Panc1 (cell line): ENCODE data around the gene UVSSA. TPM values are rescaled to one million over a fixed set of nuclear protein-coding genes. Genes with fewer than 3 reads are reported as not detected.

Source experiments
- ATAC-seq: fragments of 200-7000 bp; cut with Tn5 transposase; 2 replicates; pipeline ENCODE4 v1.9.1; 2020; ENCODE audit warnings: mild to moderate bottlenecking, moderate library complexity
- BruUV-seq: library from RNA; stranded (reverse); fragments of 400-500 nt; replicated peaks from 2 replicates; lab custom pipeline; 2021; lab: Mats Ljungman, UMichigan
- CTCF ChIA-PET: fragments of 300-600 bp; sonication (Branson Sonifier 250); formaldehyde crosslinking; loops from one replicate; lab custom pipeline; 2022; ENCODE audit warnings: antibody characterized with exemption; lab: Charles Lee
- POLR2A ChIA-PET: fragments of 300-600 bp; sonication (Branson Sonifier 250); formaldehyde crosslinking; loops from one replicate; lab custom pipeline; 2022; ENCODE audit warnings: antibody characterized with exemption; lab: Charles Lee
- DNase-seq: peaks from one replicate; pipeline ENCODE4 v3.0.0-alpha.2; 2010; ENCODE audit warnings: low read depth, low spot score
- H3K27ac ChIP-seq: 2 replicates; pipeline ENCODE4 v1.5.1; 2011; ENCODE audit warnings: mild to moderate bottlenecking, low read length, inconsistent platforms
- H3K27me3 ChIP-seq: fragments of 200-500 bp; sonication (Bioruptor generic); 2 replicates; pipeline ENCODE4 v1.6.0; 2014; ENCODE audit warnings: low read length, inconsistent platforms; ENCODE audit not compliant: control insufficient read depth, insufficient read depth
- H3K36me3 ChIP-seq: fragments of 200-500 bp; sonication (Bioruptor generic); 2 replicates; pipeline ENCODE4 v1.5.1; 2014; ENCODE audit warnings: inconsistent platforms, mild to moderate bottlenecking, low read length, moderate library complexity; ENCODE audit not compliant: control insufficient read depth, insufficient read depth
- H3K4me1 ChIP-seq: 2 replicates; pipeline ENCODE4 v1.5.1; 2011; ENCODE audit warnings: inconsistent platforms, mild to moderate bottlenecking, low read length, moderate library complexity; ENCODE audit not compliant: control insufficient read depth, insufficient read depth
- H3K4me3 ChIP-seq, 2 experiments: 2 replicates each; pipeline ENCODE4 v1.5.1; 2011 to 2012; ENCODE audit warnings: low read depth in 2 of 2, low read length in 2 of 2, mild to moderate bottlenecking in 2 of 2, inconsistent platforms in 1 of 2, moderate library complexity in 1 of 2
- H3K9me3 ChIP-seq: fragments of 200-500 bp; sonication (Bioruptor generic); 2 replicates; pipeline ENCODE4 v1.5.1; 2014; ENCODE audit warnings: low read depth, mild to moderate bottlenecking, inconsistent platforms, low read length, moderate library complexity; ENCODE audit not compliant: control insufficient read depth, insufficient read depth
- POLR2AphosphoS5 ChIP-seq: IDR thresholded peaks from 2 replicates; pipeline ENCODE4 v1.6.1; 2012; ENCODE audit warnings: mild to moderate bottlenecking, low read depth, low read length, moderate library complexity
- SIN3A ChIP-seq: IDR thresholded peaks from 2 replicates; pipeline ENCODE4 v1.6.1; 2012; ENCODE audit warnings: low read depth, mild to moderate bottlenecking, low read length, moderate library complexity, borderline replicate concordance; ENCODE audit not compliant: insufficient read depth
- TCF7L2 ChIP-seq: IDR thresholded peaks from 2 replicates; pipeline ENCODE4 v1.6.1; 2011; ENCODE audit warnings: mild to moderate bottlenecking, low read depth, low read length, inconsistent platforms
- in situ Hi-C: cut with HindIII; loops from 2 replicates; pipeline ENCODE4 v1.10.0; 2016; ENCODE audit warnings: low sequenced_read_pairs, low pct_unique_long_range_greater_than_20kb
- intact Hi-C: fragments of 100-400 bp; cut with micrococcal nuclease; formaldehyde crosslinking; loops from one replicate; pipeline ENCODE4 v1.10.0; 2022; ENCODE audit not compliant: unreplicated experiment
- total RNA-seq: library from RNA; stranded (reverse); gene quantifications from one replicate; pipeline ENCODE4 v1.2.1, GENCODE V29; 2021; ENCODE audit not compliant: unreplicated experiment
- TF ChIP-seq, protein P1 (sequence below), 2 experiments: IDR thresholded peaks; 2 replicates each; pipeline ENCODE4 v1.6.1; 2011 to 2012; ENCODE audit warnings: low read depth in 2 of 2, control low read depth in 1 of 2, low read length in 1 of 2, mild to moderate bottlenecking in 1 of 2, moderate library complexity in 1 of 2; ENCODE audit not compliant: insufficient read depth in 1 of 2
- TF ChIP-seq, protein P2 (sequence below): fragments of 450-650 bp; IDR thresholded peaks from 2 replicates; pipeline ENCODE4 v1.5.1; 2017; ENCODE audit warnings: mild to moderate bottlenecking

UVSSA gene
- total RNA-seq, 1 experiment from 2014 or later: 23.4 TPM

DNA sequence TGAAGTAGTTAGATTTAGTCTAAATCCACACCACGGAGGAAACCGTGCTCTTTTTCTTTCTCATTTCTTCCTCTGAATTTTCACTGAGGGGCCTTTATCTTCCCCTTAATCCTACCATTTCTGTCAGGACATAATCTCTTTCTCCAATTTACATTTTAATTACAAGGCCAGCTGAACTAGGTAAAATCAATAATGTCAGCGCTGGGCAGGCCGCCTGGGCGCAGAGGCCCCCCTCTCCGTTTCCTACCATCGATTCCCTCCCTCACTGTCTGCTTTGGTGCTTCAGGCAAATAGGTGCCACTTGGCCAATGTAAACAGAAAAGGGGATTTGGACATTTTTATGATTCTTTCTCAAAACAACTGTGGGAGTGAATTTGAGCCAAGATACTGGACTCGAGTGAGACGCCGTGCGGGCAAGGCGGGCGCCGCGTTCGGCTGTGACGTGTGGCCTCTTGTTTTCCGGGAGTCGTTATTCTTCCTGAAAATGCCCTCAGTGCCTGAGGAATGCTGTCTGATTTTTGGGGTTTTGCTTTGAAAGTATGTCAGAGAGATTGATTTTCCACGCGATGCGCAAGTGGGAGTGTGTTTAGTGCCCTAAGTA lies 22.6 kb downstream of the UVSSA start:
- Histone ChIP-seq H3K4me3 (no peak overlapping the region), H3K36me3 (no peaks in the 10 kb centered on the region), H3K27ac (no peak overlapping the region), H3K27me3 (no peaks in the 10 kb centered on the region), H3K9me3 (no peaks in the 10 kb centered on the region), H3K4me1 (no peaks in the 10 kb centered on the region)
- in situ Hi-C loops: no loop called here
- ATAC-seq (no peak), DNase-seq (no peak)
- TF ChIP-seq SIN3A (no peak), TCF7L2 (no peak), POLR2AphosphoS5 (no peak)
- TF ChIP-seq, protein P1, sequence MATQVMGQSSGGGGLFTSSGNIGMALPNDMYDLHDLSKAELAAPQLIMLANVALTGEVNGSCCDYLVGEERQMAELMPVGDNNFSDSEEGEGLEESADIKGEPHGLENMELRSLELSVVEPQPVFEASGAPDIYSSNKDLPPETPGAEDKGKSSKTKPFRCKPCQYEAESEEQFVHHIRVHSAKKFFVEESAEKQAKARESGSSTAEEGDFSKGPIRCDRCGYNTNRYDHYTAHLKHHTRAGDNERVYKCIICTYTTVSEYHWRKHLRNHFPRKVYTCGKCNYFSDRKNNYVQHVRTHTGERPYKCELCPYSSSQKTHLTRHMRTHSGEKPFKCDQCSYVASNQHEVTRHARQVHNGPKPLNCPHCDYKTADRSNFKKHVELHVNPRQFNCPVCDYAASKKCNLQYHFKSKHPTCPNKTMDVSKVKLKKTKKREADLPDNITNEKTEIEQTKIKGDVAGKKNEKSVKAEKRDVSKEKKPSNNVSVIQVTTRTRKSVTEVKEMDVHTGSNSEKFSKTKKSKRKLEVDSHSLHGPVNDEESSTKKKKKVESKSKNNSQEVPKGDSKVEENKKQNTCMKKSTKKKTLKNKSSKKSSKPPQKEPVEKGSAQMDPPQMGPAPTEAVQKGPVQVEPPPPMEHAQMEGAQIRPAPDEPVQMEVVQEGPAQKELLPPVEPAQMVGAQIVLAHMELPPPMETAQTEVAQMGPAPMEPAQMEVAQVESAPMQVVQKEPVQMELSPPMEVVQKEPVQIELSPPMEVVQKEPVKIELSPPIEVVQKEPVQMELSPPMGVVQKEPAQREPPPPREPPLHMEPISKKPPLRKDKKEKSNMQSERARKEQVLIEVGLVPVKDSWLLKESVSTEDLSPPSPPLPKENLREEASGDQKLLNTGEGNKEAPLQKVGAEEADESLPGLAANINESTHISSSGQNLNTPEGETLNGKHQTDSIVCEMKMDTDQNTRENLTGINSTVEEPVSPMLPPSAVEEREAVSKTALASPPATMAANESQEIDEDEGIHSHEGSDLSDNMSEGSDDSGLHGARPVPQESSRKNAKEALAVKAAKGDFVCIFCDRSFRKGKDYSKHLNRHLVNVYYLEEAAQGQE (IDR thresholded peaks at IDR 0.05; ENCODE audit: insufficient read depth in 1 of 2, low read depth in 2 of 2, low read length in 1 of 2): no peak
- TF ChIP-seq, protein P2, sequence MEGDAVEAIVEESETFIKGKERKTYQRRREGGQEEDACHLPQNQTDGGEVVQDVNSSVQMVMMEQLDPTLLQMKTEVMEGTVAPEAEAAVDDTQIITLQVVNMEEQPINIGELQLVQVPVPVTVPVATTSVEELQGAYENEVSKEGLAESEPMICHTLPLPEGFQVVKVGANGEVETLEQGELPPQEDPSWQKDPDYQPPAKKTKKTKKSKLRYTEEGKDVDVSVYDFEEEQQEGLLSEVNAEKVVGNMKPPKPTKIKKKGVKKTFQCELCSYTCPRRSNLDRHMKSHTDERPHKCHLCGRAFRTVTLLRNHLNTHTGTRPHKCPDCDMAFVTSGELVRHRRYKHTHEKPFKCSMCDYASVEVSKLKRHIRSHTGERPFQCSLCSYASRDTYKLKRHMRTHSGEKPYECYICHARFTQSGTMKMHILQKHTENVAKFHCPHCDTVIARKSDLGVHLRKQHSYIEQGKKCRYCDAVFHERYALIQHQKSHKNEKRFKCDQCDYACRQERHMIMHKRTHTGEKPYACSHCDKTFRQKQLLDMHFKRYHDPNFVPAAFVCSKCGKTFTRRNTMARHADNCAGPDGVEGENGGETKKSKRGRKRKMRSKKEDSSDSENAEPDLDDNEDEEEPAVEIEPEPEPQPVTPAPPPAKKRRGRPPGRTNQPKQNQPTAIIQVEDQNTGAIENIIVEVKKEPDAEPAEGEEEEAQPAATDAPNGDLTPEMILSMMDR: no peak
- BruUV-seq: no TSS peak
- ChIA-PET POLR2A (no interaction called here), CTCF (no interaction called here)
- intact Hi-C loops: no loop called here

DNA sequence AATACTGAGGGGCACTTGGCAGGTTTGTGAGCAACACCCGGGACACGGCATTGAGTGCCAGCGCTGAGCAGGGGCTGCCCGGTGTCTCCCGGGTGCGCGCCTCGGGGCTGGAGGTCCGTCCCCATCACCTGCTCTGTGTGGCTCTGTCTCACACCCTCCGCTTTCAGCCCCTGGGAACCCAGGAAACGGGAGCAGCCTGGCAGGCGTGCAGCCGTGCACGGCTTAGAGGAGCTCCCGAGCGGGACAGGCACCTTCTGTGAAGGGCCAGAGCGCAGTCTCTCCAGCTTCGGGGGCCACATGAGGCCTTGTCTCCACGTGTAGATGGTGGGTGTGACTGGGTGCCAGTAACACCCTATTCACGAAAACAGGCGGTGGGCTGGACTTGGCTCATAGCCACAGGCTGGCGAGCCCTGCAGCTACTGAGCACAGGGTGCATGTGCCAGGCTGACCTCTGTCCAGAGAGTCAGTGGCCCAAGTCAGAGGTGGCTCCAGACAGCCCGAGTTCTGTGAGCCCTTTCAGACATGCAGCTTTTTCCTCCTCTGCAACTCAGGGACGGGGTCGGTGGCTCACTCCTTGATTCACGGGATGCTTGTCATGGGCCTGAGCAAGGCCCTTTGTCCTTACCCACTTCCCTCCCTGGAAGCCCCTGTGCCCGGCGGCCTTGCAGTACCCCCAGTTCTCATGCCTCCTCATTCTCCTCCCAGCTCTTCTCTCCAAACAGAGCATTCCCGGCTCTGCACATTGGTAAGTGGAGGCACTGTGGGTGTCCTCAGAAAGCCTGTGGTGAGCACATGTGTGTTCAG lies 23.5 kb downstream of the UVSSA start:
- DNase-seq: no peak
- intact Hi-C loops (no loop called here), in situ Hi-C loops (no loop called here)
- POLR2A ChIA-PET: no interaction called here
- TF ChIP-seq SIN3A (no peak), TCF7L2 (no peak), POLR2AphosphoS5 (no peak)
- TF ChIP-seq, protein P2: no peak
- TF ChIP-seq, protein P1 (IDR thresholded peaks at IDR 0.05; ENCODE audit: insufficient read depth in 1 of 2, low read depth in 2 of 2, low read length in 1 of 2): no peak
- H3K9me3 ChIP-seq: no peaks in the 10 kb centered on the region
- H3K27me3 ChIP-seq: no peaks in the 10 kb centered on the region
- BruUV-seq: no TSS peak
- no peak for ATAC-seq
- CTCF ChIA-PET: no interaction called here
- H3K4me3 ChIP-seq: no peak overlapping the region
- no peaks in the 10 kb centered on the region for H3K36me3 ChIP-seq
- no peaks in the 10 kb centered on the region for H3K4me1 ChIP-seq
- no peak overlapping the region for H3K27ac ChIP-seq
